CD4-positive, alpha-beta T cell treated with Interleukin-21 for 1 hour (primary cell): ENCODE results near the gene ST6GALNAC3.

Experiments used
- DNase-seq: peaks from one replicate; pipeline ENCODE4 v3.0.0-alpha.2; 2020

The ST6GALNAC3 gene

GRCh38 chr1:76470166-76470565 lies 395.6 kb downstream of the ST6GALNAC3 start:
- DNase-seq: no peak

- DNase-seq: no peak
Observed at GRCh38 chr1:76471536-76471935, 397.0 kb downstream of the ST6GALNAC3 start.

- no peak for DNase-seq
Observed at GRCh38 chr1:76473591-76473990, 399.0 kb downstream of the ST6GALNAC3 start.

- no peak for DNase-seq
Observed at GRCh38 chr1:76474922-76475321, 400.4 kb downstream of the ST6GALNAC3 start.

- DNase-seq: no peak
Observed at GRCh38 chr1:76477156-76477555, 402.6 kb downstream of the ST6GALNAC3 start.

GRCh38 chr1:76480827-76481226 lies 406.3 kb downstream of the ST6GALNAC3 start:
- no peak for DNase-seq

GRCh38 chr1:76481672-76482071 lies 407.1 kb downstream of the ST6GALNAC3 start:
- no peak for DNase-seq

GRCh38 chr1:76482272-76482671 lies 407.7 kb downstream of the ST6GALNAC3 start:
- no peak for DNase-seq

GRCh38 chr1:76491737-76492136 lies 417.2 kb downstream of the ST6GALNAC3 start:
- DNase-seq: no peak

GRCh38 chr1:76492752-76493430 lies 418.3 kb downstream of the ST6GALNAC3 start:
- no peak for DNase-seq

- no peak for DNase-seq
Observed at GRCh38 chr1:76494807-76495206, 420.3 kb downstream of the ST6GALNAC3 start.

GRCh38 chr1:76496871-76497270 lies 422.3 kb downstream of the ST6GALNAC3 start:
- no peak for DNase-seq

GRCh38 chr1:76500116-76500515 lies 425.6 kb downstream of the ST6GALNAC3 start:
- no peak for DNase-seq

GRCh38 chr1:76501136-76501535 lies 426.6 kb downstream of the ST6GALNAC3 start:
- no peak for DNase-seq

GRCh38 chr1:76501586-76502219 lies 427.2 kb downstream of the ST6GALNAC3 start:
- no peak for DNase-seq

GRCh38 chr1:76503100-76503499 lies 428.6 kb downstream of the ST6GALNAC3 start:
- no peak for DNase-seq

- DNase-seq: no peak
Observed at GRCh38 chr1:76503736-76504135, 429.2 kb downstream of the ST6GALNAC3 start.

GRCh38 chr1:76507376-76507775 lies 432.8 kb downstream of the ST6GALNAC3 start:
- no peak for DNase-seq

GRCh38 chr1:76508871-76509270 lies 434.3 kb downstream of the ST6GALNAC3 start:
- DNase-seq: no peak

- DNase-seq: no peak
Observed at GRCh38 chr1:76510672-76511557, 436.4 kb downstream of the ST6GALNAC3 start.

GRCh38 chr1:76511558-76512179 lies 437.1 kb downstream of the ST6GALNAC3 start:
- DNase-seq: no peak

GRCh38 chr1:76530953-76531352 lies 456.4 kb downstream of the ST6GALNAC3 start:
- no peak for DNase-seq

GRCh38 chr1:76541618-76542017 lies 467.1 kb downstream of the ST6GALNAC3 start:
- no peak for DNase-seq
